OCI-LY1 (cell line): ENCODE results near the gene RALGPS1.

ENCODE experiments used
- EZH2 ChIP-seq: fragments of 200-600 bp; sonication (generic), shearing (Covaris generic); IDR thresholded peaks from 2 replicates; pipeline ENCODE4 v1.8.0; 2017; ENCODE audit warnings: borderline replicate concordance, mixed run types, mild to moderate bottlenecking, antibody characterized with exemption, low read length, moderate library complexity, mixed read lengths
- TF ChIP-seq, protein P1 (sequence below): fragments of 200-600 bp; sonication (generic), shearing (Covaris generic); IDR thresholded peaks from 2 replicates; pipeline ENCODE4 v1.5.1; 2017; ENCODE audit warnings: mild to moderate bottlenecking, antibody characterized with exemption, low read length, moderate library complexity, mixed read lengths

DNA sequence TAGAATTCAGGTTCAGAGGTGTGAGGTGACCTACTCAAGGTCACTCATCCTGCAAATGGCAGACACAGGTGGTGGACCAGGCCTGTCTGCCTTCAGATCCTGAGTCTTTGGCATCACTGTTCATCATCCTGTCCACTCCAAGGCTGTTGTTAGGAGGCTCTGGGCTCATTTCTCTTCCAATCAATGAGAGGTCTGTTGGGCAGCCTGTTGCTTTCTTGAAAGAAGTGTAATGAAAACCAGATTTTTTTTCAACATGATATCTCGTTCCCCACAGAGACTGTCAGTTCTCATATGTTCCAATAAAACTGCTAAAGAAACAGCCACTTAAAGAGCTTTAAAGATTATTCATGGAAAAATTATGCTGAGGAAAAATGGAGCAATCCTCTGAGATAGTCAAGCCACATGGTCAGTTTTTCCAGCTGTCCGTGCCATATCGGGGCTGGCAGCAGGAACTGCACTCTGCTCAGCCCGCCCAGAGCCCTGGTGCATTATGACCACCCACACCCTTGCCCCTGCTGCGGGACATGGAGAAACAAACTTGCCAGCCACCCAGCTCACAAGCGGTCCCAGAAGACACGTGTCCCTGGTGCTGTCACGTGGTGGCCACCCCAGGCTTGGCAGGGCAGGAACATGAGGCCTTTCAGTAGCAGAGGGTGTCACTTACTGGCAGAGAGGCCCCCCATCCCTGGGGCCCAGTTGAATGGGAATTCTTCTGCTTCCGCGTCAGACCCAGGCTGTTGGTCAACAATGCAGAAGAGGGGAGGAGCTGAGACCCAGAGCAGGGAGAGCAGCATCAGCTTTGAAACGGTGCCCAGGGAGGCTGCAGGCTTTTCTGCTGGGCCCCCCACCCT lies 271.6 kb downstream of the RALGPS1 start:
- TF ChIP-seq, protein P1, sequence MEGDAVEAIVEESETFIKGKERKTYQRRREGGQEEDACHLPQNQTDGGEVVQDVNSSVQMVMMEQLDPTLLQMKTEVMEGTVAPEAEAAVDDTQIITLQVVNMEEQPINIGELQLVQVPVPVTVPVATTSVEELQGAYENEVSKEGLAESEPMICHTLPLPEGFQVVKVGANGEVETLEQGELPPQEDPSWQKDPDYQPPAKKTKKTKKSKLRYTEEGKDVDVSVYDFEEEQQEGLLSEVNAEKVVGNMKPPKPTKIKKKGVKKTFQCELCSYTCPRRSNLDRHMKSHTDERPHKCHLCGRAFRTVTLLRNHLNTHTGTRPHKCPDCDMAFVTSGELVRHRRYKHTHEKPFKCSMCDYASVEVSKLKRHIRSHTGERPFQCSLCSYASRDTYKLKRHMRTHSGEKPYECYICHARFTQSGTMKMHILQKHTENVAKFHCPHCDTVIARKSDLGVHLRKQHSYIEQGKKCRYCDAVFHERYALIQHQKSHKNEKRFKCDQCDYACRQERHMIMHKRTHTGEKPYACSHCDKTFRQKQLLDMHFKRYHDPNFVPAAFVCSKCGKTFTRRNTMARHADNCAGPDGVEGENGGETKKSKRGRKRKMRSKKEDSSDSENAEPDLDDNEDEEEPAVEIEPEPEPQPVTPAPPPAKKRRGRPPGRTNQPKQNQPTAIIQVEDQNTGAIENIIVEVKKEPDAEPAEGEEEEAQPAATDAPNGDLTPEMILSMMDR, result no peak
- no peak for TF ChIP-seq EZH2
